Measurements from ENCODE around the gene ACO1. TPM values are rescaled to one million over a fixed set of nuclear protein-coding genes. Genes with fewer than 3 reads are reported as not detected.

ACO1 gene
- total RNA-seq, 1 experiment from 2014 or later = 36.2 TPM

DNA sequence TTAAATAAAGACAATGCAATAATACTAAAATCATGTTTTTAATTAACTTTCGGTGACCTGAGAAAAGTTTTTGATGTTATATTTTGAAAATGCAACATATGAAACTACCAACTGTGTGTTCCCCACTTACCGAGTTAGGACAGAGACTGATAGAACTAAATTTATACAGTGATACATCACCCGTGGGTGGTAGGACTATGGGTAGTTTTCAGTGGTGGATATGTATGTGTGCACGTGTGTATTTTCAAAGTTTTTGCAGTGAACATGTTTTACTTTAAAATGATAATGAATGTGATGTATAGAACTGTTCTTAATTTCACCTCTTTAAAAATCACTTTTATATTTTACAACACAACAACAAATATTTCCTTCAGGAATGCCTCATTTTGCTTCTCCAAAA lies 25.0 kb upstream of the ACO1 start:
- DNase-seq (ENCODE audit: low read depth, low spot score) = no peak
- Histone ChIP-seq H2AFZ (ENCODE audit: low read depth, low read length, poor library complexity, severe bottlenecking) (no peak overlapping the region), H3K36me3 (ENCODE audit: control insufficient read depth in 1 of 2, insufficient read depth in 2 of 2, low read length in 2 of 2) (no peaks in the 10 kb centered on the region), H3K4me3 (replicated peaks in 1 of 2; ENCODE audit: low read depth in 1 of 2, low read length in 2 of 2) (no peak overlapping the region), H4K20me1 (ENCODE audit: insufficient read depth) (no peaks in the 10 kb centered on the region), H3K27ac (ENCODE audit: low read depth, low read length) (no peak overlapping the region), H3K9ac (ENCODE audit: low read length) (no peak overlapping the region), H3K9me2 (ENCODE audit: insufficient read depth) (no peaks in the 10 kb centered on the region), H3K9me3 (ENCODE audit: control insufficient read depth in 1 of 2, insufficient read depth in 1 of 2, low read depth in 1 of 2, low read length in 2 of 2) (no peaks in the 10 kb centered on the region), H3K4me2 (ENCODE audit: low read length) (no peak overlapping the region), H3K79me2 (ENCODE audit: insufficient read depth, low read length) (no peaks in the 10 kb centered on the region), H3K27me3 (ENCODE audit: insufficient read depth, low read length) (no peaks in the 10 kb centered on the region), H3K4me1 (ENCODE audit: control insufficient read depth in 1 of 2, insufficient read depth in 2 of 2, low read length in 2 of 2) (no peaks in the 10 kb centered on the region)
- TF ChIP-seq, protein P1, sequence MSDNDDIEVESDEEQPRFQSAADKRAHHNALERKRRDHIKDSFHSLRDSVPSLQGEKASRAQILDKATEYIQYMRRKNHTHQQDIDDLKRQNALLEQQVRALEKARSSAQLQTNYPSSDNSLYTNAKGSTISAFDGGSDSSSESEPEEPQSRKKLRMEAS (IDR thresholded peaks at IDR 0.05) = no peak
- no peak for TF ChIP-seq ZNF274 (IDR thresholded peaks at IDR 0.05; ENCODE audit: low read depth, low read length)
- no peak for TF ChIP-seq POLR2AphosphoS5 (IDR thresholded peaks at IDR 0.05; ENCODE audit: low read depth, low read length)
- TF ChIP-seq FOSL1 (IDR thresholded peaks at IDR 0.05; ENCODE audit: low read depth) = no peak
- TF ChIP-seq, protein P2, sequence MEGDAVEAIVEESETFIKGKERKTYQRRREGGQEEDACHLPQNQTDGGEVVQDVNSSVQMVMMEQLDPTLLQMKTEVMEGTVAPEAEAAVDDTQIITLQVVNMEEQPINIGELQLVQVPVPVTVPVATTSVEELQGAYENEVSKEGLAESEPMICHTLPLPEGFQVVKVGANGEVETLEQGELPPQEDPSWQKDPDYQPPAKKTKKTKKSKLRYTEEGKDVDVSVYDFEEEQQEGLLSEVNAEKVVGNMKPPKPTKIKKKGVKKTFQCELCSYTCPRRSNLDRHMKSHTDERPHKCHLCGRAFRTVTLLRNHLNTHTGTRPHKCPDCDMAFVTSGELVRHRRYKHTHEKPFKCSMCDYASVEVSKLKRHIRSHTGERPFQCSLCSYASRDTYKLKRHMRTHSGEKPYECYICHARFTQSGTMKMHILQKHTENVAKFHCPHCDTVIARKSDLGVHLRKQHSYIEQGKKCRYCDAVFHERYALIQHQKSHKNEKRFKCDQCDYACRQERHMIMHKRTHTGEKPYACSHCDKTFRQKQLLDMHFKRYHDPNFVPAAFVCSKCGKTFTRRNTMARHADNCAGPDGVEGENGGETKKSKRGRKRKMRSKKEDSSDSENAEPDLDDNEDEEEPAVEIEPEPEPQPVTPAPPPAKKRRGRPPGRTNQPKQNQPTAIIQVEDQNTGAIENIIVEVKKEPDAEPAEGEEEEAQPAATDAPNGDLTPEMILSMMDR (IDR thresholded peaks at IDR 0.05 in 2 of 3, conservative IDR thresholded peaks at IDR 0.05 in 1 of 3; ENCODE audit: borderline replicate concordance in 1 of 3, insufficient read depth in 1 of 3, low read depth in 2 of 3, low read length in 2 of 3) = no peak
- no peak for TF ChIP-seq YY1 (IDR thresholded peaks at IDR 0.05; ENCODE audit: extremely low read depth, insufficient replicate concordance, low read depth, low read length)
- no peak for TF ChIP-seq ELF1 (IDR thresholded peaks at IDR 0.05; ENCODE audit: borderline replicate concordance, low read depth)
- no peak for TF ChIP-seq CBX3 (IDR thresholded peaks at IDR 0.05; ENCODE audit: low read depth)
- no peak for TF ChIP-seq TCF7L2 (IDR thresholded peaks at IDR 0.05; ENCODE audit: borderline replicate concordance, extremely low read depth, insufficient read depth, insufficient read length)
- RAD21 ChIA-PET (ENCODE audit: low non-redundant PET in 1 of 2, low total read pairs in 2 of 2, uncharacterized antibody in 2 of 2, unreplicated experiment in 2 of 2) = no interaction called here
- no peak for ATAC-seq
- intact Hi-C loops (cut with micrococcal nuclease) = no loop called here
- CTCF ChIA-PET = no interaction called here
- POLR2A ChIA-PET = no interaction called here
- BruUV-seq (replicated peaks) = no TSS peak
